Dendritic cell treated with granulocyte-macrophage colony-stimulating factor and Interleukin-4, amounts not matched to agents 40 ng/mL and 50 ng/mL, for 4 days (primary cell): ENCODE results near the gene RIMBP3C.
"Not testable (repeated sequence)": the region's sequence is repeated elsewhere in the genome, so short reads cannot be mapped to it uniquely, and the experiment has no call there.

ENCODE experiments used
- H3K27ac Mint-ChIP-seq: one replicate; pipeline ENCODE4 v1.8.0; 2022; ENCODE audit warnings: mild to moderate bottlenecking, mixed read lengths
- H3K27me3 Mint-ChIP-seq: one replicate; pipeline ENCODE4 v1.8.0; 2022; ENCODE audit warnings: mild to moderate bottlenecking, mixed read lengths
- H3K36me3 Mint-ChIP-seq: one replicate; pipeline ENCODE4 v1.8.0; 2022; ENCODE audit warnings: low read depth, mixed read lengths
- H3K4me1 Mint-ChIP-seq: one replicate; pipeline ENCODE4 v1.8.0; 2022; ENCODE audit warnings: low read depth, mixed read lengths
- H3K4me3 Mint-ChIP-seq: one replicate; pipeline ENCODE4 v1.8.0; 2022; ENCODE audit warnings: mild to moderate bottlenecking, moderate library complexity, mixed read lengths
- H3K9me3 Mint-ChIP-seq: one replicate; pipeline ENCODE4 v1.8.0; 2022; ENCODE audit warnings: mixed read lengths
- intact Hi-C: fragments of 100-400 bp; cut with micrococcal nuclease; formaldehyde crosslinking; loops from one replicate; pipeline ENCODE4 v1.15.0; 2022

RIMBP3C gene

GRCh38 chr22:21568347-21569075, 17.2 kb upstream of the RIMBP3C start:
- H3K4me3 Mint-ChIP-seq, result peak overlapping the region; percentile 89
- peak overlapping the region; percentile 91 for H3K27ac Mint-ChIP-seq

DNA sequence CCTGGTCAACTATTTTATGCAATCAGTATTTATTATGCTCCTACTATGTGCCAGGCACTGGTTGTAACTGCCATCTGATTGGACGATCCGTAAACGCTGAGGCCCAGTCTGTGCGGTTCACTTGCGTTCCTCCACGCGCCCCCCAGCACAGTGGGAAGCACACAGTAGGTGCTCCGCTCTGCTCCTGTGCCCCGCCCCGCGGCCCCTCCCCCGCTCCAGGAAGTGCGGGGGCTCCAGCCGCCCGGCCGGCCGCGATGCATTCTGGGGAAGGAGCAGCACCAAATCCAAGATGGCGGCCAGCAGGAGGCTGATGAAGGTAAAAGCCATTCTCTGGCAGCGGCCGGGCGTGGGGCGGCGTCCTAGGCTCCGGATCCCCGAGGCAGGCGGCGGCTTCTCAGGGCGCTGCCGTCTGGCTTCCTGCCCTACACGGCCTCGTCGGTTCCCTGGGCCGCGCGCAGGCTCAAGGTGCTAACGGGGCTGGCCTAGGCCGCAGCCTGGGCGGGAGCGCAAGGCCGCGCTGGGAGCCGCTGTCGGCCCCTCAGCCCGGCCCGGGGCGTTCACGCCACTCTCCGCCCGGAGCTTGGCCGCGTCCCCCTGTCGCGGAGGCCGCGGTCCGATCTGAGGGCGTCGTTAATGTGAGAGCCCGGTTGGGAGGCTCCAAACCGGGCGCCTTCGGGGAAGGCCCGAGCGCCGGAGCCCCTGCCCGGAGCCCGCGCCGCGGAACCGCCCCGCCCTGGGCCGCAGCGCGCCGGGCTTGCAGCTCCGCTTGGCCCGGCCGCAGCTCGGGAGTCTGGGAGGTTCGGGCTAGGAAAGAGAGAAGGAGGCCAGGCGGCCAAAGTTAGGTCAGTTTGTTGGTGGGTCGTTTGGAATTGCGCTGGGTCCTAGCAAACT, 16.4 kb upstream of the RIMBP3C start, which contains the start of gene UBE2L3:
TSS of gene UBE2L3 (plus strand) at position 259 of the 891 bp plus-strand sequence. CDS start at position 290, 31 bp downstream.
- Mint-ChIP-seq H3K4me1 (peaks cover 46% of the 10 kb centered on the region), H3K36me3 (peaks cover 32% of the 10 kb centered on the region), H3K4me3 (peak within 1 kb of the TSS; percentile 89), H3K27me3 (no peaks in the 10 kb centered on the region), H3K9me3 (no peaks in the 10 kb centered on the region), H3K27ac (peak within 1 kb of the TSS; percentile 91)
- intact Hi-C loops, result no loop called here

More at GRCh38 chr22:21568347-21569075, 17.2 kb upstream of the RIMBP3C start:
- no peaks in the 10 kb centered on the region for H3K27me3 Mint-ChIP-seq
- peaks cover 54% of the 10 kb centered on the region for H3K4me1 Mint-ChIP-seq
- H3K9me3 Mint-ChIP-seq, result no peaks in the 10 kb centered on the region
- H3K36me3 Mint-ChIP-seq, result peaks cover 40% of the 10 kb centered on the region
- intact Hi-C loops, result no loop called here

DNA sequence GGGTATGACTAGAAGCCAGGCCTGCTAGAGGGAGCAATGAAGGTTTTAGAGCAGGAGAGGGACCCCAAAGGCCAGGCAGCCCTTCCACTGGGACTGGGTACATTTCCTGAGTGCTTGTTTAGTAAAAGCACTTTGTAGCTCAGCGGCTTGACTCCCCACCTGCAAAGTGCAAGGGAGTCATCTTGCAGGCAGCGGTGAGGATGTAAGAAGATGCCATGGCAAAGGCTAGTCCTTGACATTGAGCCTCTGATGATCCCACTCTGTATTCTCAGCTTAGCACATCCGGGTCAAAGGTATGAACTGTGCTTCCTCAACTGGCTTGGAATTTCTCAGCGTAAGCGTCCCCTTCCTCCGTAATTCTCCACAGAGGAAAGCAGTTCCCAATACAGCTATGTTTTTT, 13.2 kb upstream of the RIMBP3C start:
- peaks cover 9% of the 10 kb centered on the region for H3K27me3 Mint-ChIP-seq
- intact Hi-C loops, result no loop called here
- H3K27ac Mint-ChIP-seq, result no peak overlapping the region
- H3K36me3 Mint-ChIP-seq, result peaks cover 13% of the 10 kb centered on the region
- H3K4me3 Mint-ChIP-seq, result no peak overlapping the region
- no peaks in the 10 kb centered on the region for H3K9me3 Mint-ChIP-seq
- H3K4me1 Mint-ChIP-seq, result peaks cover 26% of the 10 kb centered on the region

GRCh38 chr22:21563912-21564311, 12.7 kb upstream of the RIMBP3C start:
- no peak overlapping the region for H3K4me3 Mint-ChIP-seq
- no peaks in the 10 kb centered on the region for H3K9me3 Mint-ChIP-seq
- H3K27ac Mint-ChIP-seq, result no peak overlapping the region
- intact Hi-C loops, result no loop called here
- H3K27me3 Mint-ChIP-seq, result peaks cover 9% of the 10 kb centered on the region
- peaks cover 9% of the 10 kb centered on the region for H3K36me3 Mint-ChIP-seq
- H3K4me1 Mint-ChIP-seq, result peaks cover 21% of the 10 kb centered on the region

DNA sequence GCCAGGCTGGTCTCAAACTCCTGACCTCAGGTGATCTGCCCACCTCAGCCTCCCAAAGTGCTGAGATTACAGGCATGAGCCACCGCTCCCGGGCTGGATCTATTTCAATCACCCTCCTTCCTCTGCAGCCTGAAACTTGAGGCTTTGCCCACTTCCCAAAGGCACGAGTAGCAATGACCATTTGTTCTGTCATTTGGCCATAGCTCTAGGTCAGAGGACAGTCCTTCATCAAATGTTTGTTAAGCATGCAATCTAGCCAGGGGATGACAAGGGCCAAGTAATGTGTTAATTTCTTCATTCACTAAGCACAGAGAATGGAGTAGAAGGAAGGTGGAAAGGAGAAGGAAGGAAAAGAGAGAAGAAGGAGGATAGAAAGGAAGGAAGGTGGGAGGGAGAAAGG, 9.4 kb upstream of the RIMBP3C start:
- H3K9me3 Mint-ChIP-seq, intact Hi-C loops, H3K4me1 Mint-ChIP-seq, H3K4me3 Mint-ChIP-seq, H3K36me3 Mint-ChIP-seq, H3K27ac Mint-ChIP-seq, H3K27me3 Mint-ChIP-seq: not testable (repeated sequence)

DNA sequence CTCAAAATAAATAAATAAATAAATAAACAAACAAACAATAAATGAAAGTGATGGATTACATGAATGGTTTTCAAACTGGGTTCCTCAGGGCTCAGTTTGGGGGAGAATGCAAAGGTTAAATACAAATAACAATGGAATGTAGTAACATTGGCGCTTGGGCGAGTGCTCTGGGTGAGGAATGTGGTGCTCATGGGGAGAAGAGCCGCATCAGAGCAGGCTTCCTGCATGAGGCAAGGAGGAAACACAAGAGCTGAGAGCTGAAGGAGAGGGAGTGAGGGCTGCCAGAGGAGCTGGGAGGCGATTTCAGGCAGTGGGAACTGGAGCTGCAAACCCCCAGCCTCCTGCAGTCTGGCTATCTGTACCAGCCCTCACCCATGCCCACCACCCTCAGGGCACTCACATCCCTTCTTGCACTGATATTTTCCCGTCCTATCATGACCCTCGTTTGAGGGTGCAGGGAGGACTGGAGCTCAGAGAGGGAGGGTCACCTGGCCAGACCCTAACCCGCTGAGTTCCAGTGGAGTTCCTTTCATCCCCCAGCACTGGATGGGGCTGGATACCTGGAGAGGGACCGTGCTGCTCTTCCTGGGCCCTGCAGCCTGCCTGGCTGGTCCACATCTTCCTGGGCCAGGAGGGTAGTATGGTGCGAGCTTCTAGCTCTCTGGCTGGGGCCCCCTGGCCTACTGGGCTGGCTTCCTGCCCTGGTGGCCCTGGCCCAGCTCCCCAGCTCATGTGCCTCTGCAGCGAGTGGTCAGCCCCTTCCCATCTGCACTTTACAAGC, 8.3 kb upstream of the RIMBP3C start:
- H3K4me1 Mint-ChIP-seq, H3K9me3 Mint-ChIP-seq, intact Hi-C loops, H3K4me3 Mint-ChIP-seq, H3K36me3 Mint-ChIP-seq, H3K27ac Mint-ChIP-seq: not testable (repeated sequence)
- peaks cover 10% of the 10 kb centered on the region for H3K27me3 Mint-ChIP-seq

DNA sequence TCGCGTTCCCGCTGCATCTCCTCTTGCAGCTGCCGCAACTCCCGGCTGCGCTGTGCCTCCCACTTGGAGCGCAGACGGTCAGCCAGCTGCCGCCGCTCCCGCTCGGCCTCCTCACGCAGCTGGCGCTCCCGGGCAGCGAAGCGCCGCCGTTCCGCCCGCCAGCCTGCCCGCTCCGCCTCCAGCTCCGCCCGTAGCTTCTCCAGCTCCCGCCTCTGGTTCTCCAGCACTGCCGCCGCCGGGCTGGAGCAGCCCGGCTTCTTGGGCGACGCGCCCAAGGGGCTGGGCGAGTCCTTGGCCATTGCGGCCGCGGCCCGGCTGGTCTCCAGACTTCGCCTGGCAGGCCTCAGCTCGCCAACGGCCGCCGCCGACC, 598 bp downstream of the RIMBP3C start:
- H3K4me3 Mint-ChIP-seq, H3K36me3 Mint-ChIP-seq, intact Hi-C loops, H3K9me3 Mint-ChIP-seq, H3K27me3 Mint-ChIP-seq, H3K27ac Mint-ChIP-seq, H3K4me1 Mint-ChIP-seq: not testable (repeated sequence)

- intact Hi-C loops, result not testable (repeated sequence)
These were observed 1.1 kb downstream of the RIMBP3C start for GRCh38 chr22:21550008-21550677.

DNA sequence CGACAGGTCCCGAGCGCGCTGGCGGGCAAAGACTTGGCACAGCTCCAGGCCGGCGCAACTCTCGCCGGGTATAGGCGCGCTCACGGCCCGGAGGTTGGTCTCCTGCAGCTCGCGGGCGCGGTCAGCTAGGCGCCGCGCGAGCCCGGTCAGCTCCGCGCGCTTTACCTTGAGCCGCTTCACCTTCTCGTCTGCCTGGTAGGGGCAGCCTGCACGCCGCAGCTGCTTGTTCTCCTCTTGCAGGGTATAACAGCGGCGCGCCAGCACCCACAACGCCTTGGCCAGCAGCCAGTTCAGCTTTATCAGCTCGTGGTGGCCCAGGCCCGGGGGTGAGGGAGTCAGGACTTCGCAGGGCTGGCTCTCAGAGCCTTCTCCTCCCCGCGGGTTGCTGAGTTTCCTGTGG, 1.7 kb downstream of the RIMBP3C start:
- H3K9me3 Mint-ChIP-seq, H3K27ac Mint-ChIP-seq, H3K4me1 Mint-ChIP-seq, H3K36me3 Mint-ChIP-seq, H3K27me3 Mint-ChIP-seq, H3K4me3 Mint-ChIP-seq, intact Hi-C loops: not testable (repeated sequence)

More at GRCh38 chr22:21550008-21550677, 1.1 kb downstream of the RIMBP3C start:
- H3K36me3 Mint-ChIP-seq, H3K27ac Mint-ChIP-seq, H3K4me3 Mint-ChIP-seq, H3K4me1 Mint-ChIP-seq, H3K27me3 Mint-ChIP-seq, H3K9me3 Mint-ChIP-seq: not testable (repeated sequence)

- intact Hi-C loops, H3K4me3 Mint-ChIP-seq, H3K36me3 Mint-ChIP-seq, H3K9me3 Mint-ChIP-seq, H3K4me1 Mint-ChIP-seq, H3K27me3 Mint-ChIP-seq, H3K27ac Mint-ChIP-seq: not testable (repeated sequence)
These were observed 6.6 kb downstream of the RIMBP3C start for GRCh38 chr22:21544432-21545322.

DNA sequence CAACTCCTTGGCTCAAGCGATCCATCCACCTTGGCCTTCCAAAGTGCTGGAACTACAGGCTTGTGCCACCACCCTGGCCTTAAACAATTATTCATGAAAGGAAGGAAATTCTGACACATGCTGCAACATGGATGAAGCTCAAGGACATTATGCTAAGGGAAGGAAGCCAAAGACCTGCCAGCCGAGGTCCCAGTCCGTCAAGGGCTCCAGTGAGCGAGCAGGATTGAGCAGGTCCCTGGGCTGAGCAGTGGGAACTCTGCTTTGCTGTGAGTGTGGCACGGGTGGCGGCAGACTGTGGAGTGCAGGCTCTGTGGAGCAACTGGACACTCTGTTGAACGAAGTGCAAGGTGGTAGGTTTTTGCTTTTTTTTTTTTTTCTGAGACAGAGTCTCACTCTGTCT, 11.4 kb downstream of the RIMBP3C start:
- H3K4me1 Mint-ChIP-seq, H3K4me3 Mint-ChIP-seq, intact Hi-C loops, H3K9me3 Mint-ChIP-seq, H3K36me3 Mint-ChIP-seq, H3K27me3 Mint-ChIP-seq, H3K27ac Mint-ChIP-seq: not testable (repeated sequence)

DNA sequence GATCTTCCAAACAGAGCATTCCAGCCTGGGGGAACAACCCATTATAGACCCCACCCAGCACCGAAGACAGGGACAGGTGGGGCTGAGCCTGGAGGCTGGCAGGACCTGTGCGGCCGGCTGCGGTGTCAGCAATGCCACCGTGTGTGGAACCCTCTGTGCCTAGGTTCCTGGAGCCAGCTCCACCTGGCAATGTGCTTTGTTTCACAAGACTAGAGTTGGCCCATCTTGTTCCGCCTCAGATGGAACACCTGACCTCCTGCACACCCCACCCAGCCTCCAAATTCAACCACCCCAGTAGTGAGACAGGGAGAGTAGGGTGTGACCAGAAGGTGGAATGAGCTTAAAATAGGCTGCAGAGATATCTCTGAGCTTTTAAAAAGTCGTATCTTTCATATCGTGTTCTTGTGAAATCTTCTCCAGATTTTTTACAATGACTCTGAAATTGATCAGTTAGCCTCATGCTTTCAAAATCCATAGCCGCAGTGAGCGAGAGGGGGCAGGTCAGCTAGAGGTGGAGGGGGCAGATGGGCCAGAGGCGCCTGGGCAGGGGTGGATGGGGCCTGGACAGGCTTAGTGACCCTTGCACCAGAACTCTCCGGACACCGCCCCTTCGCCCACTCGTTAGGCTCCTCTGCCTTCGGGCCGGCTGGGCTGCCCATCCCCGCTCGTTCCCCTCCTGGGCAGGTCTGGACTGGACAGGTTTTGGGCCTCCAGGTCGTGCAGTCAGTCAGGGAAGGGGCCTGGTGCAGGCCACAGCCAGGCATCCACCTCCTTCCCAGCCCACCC, 18.2 kb downstream of the RIMBP3C start:
- H3K36me3 Mint-ChIP-seq, H3K4me1 Mint-ChIP-seq, H3K27me3 Mint-ChIP-seq, H3K4me3 Mint-ChIP-seq, intact Hi-C loops, H3K27ac Mint-ChIP-seq, H3K9me3 Mint-ChIP-seq: not testable (repeated sequence)
